ENCODE measurements around the gene MLLT10.

The MLLT10 gene

DNA sequence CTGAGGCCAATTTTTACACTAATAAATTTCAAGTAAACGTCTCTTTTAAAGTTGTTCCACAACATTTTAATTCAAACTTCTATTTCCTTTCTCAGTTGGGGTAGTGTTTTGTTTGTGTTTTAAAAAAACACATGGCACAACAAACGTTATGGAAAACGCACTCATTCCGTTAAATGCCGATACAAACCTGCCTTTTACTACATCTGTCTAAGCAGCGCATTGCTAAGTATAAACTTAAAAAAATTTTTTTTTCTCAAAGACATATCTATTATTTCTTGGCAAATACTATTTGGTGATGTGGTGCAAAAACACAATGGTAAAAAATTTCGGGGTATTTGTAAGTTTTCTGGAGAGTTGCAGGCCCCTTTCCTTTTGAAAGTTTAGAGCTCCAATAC is 9.9 kb upstream of the MLLT10 start:
- H3K79me2 ChIP-seq (ENCODE audit: control insufficient read depth, insufficient read depth, low read length), result no peaks in the 10 kb centered on the region
- H3K4me3 ChIP-seq (ENCODE audit: low read length), result no peak overlapping the region
- peak overlapping the region; percentile 91 for H3K56ac ChIP-seq (ENCODE audit: low read length)
- no peaks in the 10 kb centered on the region for H3K36me3 ChIP-seq (ENCODE audit: control insufficient read depth, insufficient read depth, low read length)
- peak overlapping the region; percentile 81 for H4K8ac ChIP-seq (ENCODE audit: low read depth, low read length)
- peak; percentile 29 for DNase-seq
- H4K5ac ChIP-seq (ENCODE audit: low read length), result no peak overlapping the region
- H3K79me1 ChIP-seq (ENCODE audit: low read length), result no peaks in the 10 kb centered on the region
- no CpG with 5 or more reads among the region's 7 CpGs for WGBS (ENCODE audit: extremely low coverage, insufficient coverage, low lambda C conversion rate)
- H2BK15ac ChIP-seq (replicated peaks; ENCODE audit: low read depth), result peak overlapping the region; percentile 47
- H3K23ac ChIP-seq (ENCODE audit: low read length), result no peak overlapping the region
- H2BK5ac ChIP-seq (ENCODE audit: low read length), result no peak overlapping the region
- peak overlapping the region; percentile 100 for H3K18ac ChIP-seq (ENCODE audit: low read length)
- peak overlapping the region; percentile 59 for H3K4ac ChIP-seq (ENCODE audit: low read depth, low read length)
- H3K27me3 ChIP-seq (ENCODE audit: insufficient read depth, low read length, poor library complexity), result no peaks in the 10 kb centered on the region
- H3K4me2 ChIP-seq (ENCODE audit: low read length), result no peak overlapping the region
- H3K27ac ChIP-seq (ENCODE audit: low read depth, low read length), result peak overlapping the region; percentile 99
- H3K9ac ChIP-seq (ENCODE audit: low read length), result peak overlapping the region; percentile 91
- H2BK120ac ChIP-seq (ENCODE audit: low read depth, low read length), result peak overlapping the region; percentile 93
- H3K4me1 ChIP-seq (ENCODE audit: control insufficient read depth, low read depth, low read length), result peaks cover 13% of the 10 kb centered on the region
- no peak overlapping the region for H2AK5ac ChIP-seq (ENCODE audit: low read length)

DNA sequence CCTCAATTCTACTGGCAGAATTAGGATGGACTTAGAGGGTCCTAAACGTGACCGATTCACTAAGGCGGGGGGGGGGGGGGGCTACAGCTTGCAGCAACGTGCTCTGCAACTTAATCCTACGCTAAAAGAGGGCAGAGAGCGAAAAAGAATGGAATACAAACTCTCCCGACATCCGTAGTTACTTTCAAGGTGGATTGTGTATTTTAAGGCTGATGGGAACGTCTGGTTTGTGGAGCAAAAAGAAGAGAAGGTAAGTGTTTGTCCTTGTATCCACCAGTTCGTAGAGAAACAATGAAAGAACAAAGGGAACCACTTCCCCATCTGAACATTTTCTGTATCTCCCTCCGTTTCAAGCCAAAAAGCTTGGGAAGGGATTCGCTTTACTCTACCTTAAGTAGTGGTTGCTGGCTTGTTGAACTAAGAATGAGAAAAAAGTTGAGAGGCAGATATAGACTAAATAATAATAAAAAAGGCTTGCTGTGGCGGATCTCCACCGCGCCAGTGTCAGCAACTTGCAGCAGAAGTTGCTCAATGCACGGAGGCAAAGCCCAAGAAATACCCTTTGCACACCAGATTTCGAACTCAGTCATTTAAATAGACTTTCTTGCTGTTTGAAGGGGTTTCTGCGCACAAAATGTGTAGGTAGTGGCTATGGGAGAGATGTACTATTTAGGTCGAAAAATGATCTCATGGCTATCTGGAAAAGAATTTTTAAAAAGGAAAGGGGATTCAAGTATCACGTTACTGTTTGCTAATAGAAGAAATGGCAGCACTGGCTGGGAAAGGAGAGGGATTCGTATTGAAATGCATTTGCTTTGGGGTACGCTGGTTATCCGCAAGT is 9.3 kb upstream of the MLLT10 start:
- no peaks in the 10 kb centered on the region for H3K79me2 ChIP-seq (ENCODE audit: control insufficient read depth, insufficient read depth, low read length)

DNA sequence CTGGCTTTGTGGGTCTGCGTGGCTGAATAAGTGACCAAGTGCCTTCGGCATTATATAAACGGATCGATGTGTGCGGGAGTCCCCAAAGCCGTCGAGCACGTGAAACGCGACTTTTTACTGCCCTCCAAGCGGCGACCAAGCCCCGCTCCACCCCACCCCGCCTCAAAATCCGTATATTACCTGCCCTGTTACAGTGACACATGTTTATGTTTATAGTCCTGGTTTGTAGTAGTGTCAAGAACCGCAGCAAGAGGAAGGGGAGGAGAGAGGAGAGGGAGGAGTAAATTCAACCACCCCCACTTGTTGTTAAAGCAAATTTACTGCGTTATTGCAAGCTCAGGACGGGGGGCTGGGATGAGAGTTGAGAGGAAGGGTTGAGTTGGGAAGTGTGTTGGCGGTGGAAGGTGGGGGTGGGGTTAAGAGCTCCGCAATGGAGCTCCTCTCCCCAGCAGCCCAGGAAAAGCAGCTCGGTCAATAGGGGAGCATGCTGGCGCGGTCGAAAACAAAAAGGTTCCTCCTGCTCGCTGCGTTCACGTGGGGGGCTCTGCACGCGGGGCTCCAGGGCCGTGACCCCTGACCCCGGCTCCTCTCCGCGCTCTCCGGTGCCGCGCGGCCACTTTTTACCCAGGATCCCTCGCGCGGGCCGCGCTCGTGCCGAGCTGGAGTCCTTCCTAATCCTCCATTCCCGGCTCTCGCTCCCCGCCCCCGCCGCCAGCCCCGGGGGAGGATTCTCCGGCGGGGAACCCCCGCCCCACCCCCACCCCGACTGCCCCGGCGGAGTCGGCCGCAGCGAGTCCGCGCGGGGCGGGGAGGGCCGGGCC is 8.5 kb upstream of the MLLT10 start, which contains the start of gene SKIDA1:
Gene SKIDA1, minus strand, starts transcription at position 316 of the 821 bp plus-strand sequence. CDS start 7,860 bp downstream, outside the sequence.
- Histone ChIP-seq H3K56ac (ENCODE audit: low read length) (peak within 1 kb of the TSS; percentile 91), H3K4me2 (ENCODE audit: low read length) (peak within 1 kb of the TSS; percentile 85), H3K4me3 (ENCODE audit: low read length) (peak within 1 kb of the TSS; percentile 61), H2BK120ac (ENCODE audit: low read depth, low read length) (peak within 1 kb of the TSS; percentile 93), H3K9ac (ENCODE audit: low read length) (peak within 1 kb of the TSS; percentile 91), H3K18ac (ENCODE audit: low read length) (peak within 1 kb of the TSS; percentile 100), H2AK5ac (ENCODE audit: low read length) (peak within 1 kb of the TSS; percentile 80), H3K79me2 (ENCODE audit: control insufficient read depth, insufficient read depth, low read length) (no peaks in the 10 kb centered on the region), H2BK15ac (replicated peaks; ENCODE audit: low read depth) (peak within 1 kb of the TSS; percentile 47), H3K36me3 (ENCODE audit: control insufficient read depth, insufficient read depth, low read length) (no peaks in the 10 kb centered on the region), H3K79me1 (ENCODE audit: low read length) (no peaks in the 10 kb centered on the region), H2BK5ac (ENCODE audit: low read length) (peak within 1 kb of the TSS; percentile 94), H3K4ac (ENCODE audit: low read depth, low read length) (peak within 1 kb of the TSS; percentile 99), H3K23ac (ENCODE audit: low read length) (no peak within 1 kb of the TSS), H3K27ac (ENCODE audit: low read depth, low read length) (peak within 1 kb of the TSS; percentile 99), H3K4me1 (ENCODE audit: control insufficient read depth, low read depth, low read length) (peaks cover 9% of the 10 kb centered on the region), H4K5ac (ENCODE audit: low read length) (peak within 1 kb of the TSS; percentile 78), H4K8ac (ENCODE audit: low read depth, low read length) (peak within 1 kb of the TSS; percentile 97), H3K27me3 (ENCODE audit: insufficient read depth, low read length, poor library complexity) (no peaks in the 10 kb centered on the region)
- peak; percentile 97 for DNase-seq
- no CpG with 5 or more reads among the region's 64 CpGs for WGBS (ENCODE audit: extremely low coverage, insufficient coverage, low lambda C conversion rate)

More for the DNA sequence above, 9.3 kb upstream of the MLLT10 start:
- peak overlapping the region; percentile 80 for H2AK5ac ChIP-seq (ENCODE audit: low read length)
- H3K18ac ChIP-seq (ENCODE audit: low read length), result peak overlapping the region; percentile 100
- peak overlapping the region; percentile 91 for H3K56ac ChIP-seq (ENCODE audit: low read length)
- H3K4me2 ChIP-seq (ENCODE audit: low read length), result peak overlapping the region; percentile 85
- peak overlapping the region; percentile 91 for H3K9ac ChIP-seq (ENCODE audit: low read length)
- H2BK15ac ChIP-seq (replicated peaks; ENCODE audit: low read depth), result peak overlapping the region; percentile 47
- DNase-seq, result peak; percentile 72
- H3K4ac ChIP-seq (ENCODE audit: low read depth, low read length), result peak overlapping the region; percentile 77
- H3K4me3 ChIP-seq (ENCODE audit: low read length), result peak overlapping the region; percentile 61
- H4K8ac ChIP-seq (ENCODE audit: low read depth, low read length), result peak overlapping the region; percentile 81
- H3K36me3 ChIP-seq (ENCODE audit: control insufficient read depth, insufficient read depth, low read length), result no peaks in the 10 kb centered on the region
- no peaks in the 10 kb centered on the region for H3K27me3 ChIP-seq (ENCODE audit: insufficient read depth, low read length, poor library complexity)
- H3K27ac ChIP-seq (ENCODE audit: low read depth, low read length), result peak overlapping the region; percentile 99
- WGBS (ENCODE audit: extremely low coverage, insufficient coverage, low lambda C conversion rate), result no CpG with 5 or more reads among the region's 23 CpGs
- peaks cover 11% of the 10 kb centered on the region for H3K4me1 ChIP-seq (ENCODE audit: control insufficient read depth, low read depth, low read length)
- H3K23ac ChIP-seq (ENCODE audit: low read length), result no peak overlapping the region
- peak overlapping the region; percentile 93 for H2BK120ac ChIP-seq (ENCODE audit: low read depth, low read length)
- no peaks in the 10 kb centered on the region for H3K79me1 ChIP-seq (ENCODE audit: low read length)
- H4K5ac ChIP-seq (ENCODE audit: low read length), result peak overlapping the region; percentile 78
- H2BK5ac ChIP-seq (ENCODE audit: low read length), result peak overlapping the region; percentile 64

DNA sequence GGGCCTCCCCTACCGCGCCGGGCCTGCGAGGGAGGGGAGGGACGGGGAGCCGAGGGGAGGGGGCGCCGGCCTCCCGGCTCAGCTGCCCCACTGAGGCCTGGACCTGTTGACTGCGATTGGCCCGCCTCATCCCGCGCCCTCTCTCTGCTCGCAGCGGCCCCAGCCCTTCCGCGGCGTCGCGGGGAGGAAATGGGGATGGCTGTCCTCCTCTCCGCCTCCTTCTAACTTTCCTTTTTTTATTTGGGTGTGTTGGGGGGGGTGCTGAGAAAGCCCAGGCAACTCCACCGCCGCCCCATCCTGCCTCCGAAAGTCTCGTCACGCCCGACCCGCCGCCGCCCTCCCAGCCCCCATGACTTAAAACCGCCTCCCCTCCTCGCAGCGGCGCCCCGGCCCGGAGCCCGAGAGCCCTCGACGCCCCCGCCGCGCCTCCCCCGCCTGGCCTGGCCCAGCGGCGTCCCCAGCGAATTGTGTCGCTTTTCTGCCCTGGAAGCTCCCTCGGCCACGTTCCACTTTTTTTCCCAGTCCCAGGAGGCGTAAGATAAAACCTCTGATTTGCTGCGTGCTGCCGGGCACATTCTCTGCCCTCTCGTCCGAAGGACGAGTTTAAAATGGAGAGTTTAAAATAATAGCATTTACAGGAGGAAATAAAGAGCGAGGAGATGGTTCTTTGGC is 7.7 kb upstream of the MLLT10 start:
- Histone ChIP-seq H3K4ac (ENCODE audit: low read depth, low read length) (peak overlapping the region; percentile 99), H3K27me3 (ENCODE audit: insufficient read depth, low read length, poor library complexity) (no peaks in the 10 kb centered on the region), H3K56ac (ENCODE audit: low read length) (peak overlapping the region; percentile 71), H3K4me2 (ENCODE audit: low read length) (peak overlapping the region; percentile 53), H3K27ac (ENCODE audit: low read depth, low read length) (peak overlapping the region; percentile 99), H3K23ac (ENCODE audit: low read length) (no peak overlapping the region), H4K5ac (ENCODE audit: low read length) (no peak overlapping the region), H2BK120ac (ENCODE audit: low read depth, low read length) (peak overlapping the region; percentile 93), H3K36me3 (ENCODE audit: control insufficient read depth, insufficient read depth, low read length) (no peaks in the 10 kb centered on the region), H2BK15ac (replicated peaks; ENCODE audit: low read depth) (no peak overlapping the region), H3K79me2 (ENCODE audit: control insufficient read depth, insufficient read depth, low read length) (no peaks in the 10 kb centered on the region), H2BK5ac (ENCODE audit: low read length) (peak overlapping the region; percentile 24), H3K18ac (ENCODE audit: low read length) (peak overlapping the region; percentile 100), H2AK5ac (ENCODE audit: low read length) (no peak overlapping the region), H4K8ac (ENCODE audit: low read depth, low read length) (peak overlapping the region; percentile 97), H3K4me1 (ENCODE audit: control insufficient read depth, low read depth, low read length) (peaks cover 5% of the 10 kb centered on the region), H3K4me3 (ENCODE audit: low read length) (peak overlapping the region; percentile 24), H3K79me1 (ENCODE audit: low read length) (no peaks in the 10 kb centered on the region), H3K9ac (ENCODE audit: low read length) (peak overlapping the region; percentile 87)
- WGBS (ENCODE audit: extremely low coverage, insufficient coverage, low lambda C conversion rate), result no CpG with 5 or more reads among the region's 56 CpGs
- DNase-seq, result peak; percentile 93

DNA sequence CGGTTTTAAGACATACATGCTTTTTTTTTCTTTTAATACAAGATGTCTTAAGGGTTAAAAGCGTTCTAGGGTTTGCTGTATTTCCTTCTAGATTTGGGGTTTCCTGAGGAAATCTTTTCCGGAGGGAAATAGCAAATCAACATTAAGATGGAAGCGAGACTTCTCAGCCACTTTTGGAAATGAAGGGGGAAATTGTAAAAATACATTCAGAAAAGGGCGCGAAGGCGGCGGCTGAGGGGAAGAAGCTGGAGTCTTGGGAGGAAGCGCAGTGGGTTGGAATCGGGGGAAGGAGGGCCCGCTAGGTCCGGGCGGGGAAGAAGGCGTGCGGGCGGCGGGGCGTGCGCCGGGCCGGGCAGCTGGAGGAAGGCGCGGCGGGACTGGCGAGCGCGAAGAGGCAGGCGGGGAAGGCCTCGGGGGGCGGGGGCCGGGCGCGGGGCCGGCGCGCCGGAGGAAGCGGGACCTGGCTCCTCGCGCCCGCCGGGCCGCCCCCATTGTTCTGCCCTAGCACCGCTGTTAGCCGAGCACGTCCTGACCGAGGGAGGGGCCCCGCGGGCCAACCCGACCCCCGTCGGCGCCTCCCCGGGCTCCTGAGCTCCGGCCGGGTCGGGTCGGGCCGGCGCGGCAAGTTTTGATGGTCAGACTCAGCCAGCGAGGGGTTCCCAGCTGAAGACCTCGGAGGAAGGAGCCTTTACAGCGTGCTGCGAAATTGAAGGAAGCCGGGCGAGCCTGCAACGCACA is 7.0 kb upstream of the MLLT10 start:
- Histone ChIP-seq H3K4me3 (ENCODE audit: low read length) (peak overlapping the region; percentile 27), H3K27me3 (ENCODE audit: insufficient read depth, low read length, poor library complexity) (no peaks in the 10 kb centered on the region), H3K36me3 (ENCODE audit: control insufficient read depth, insufficient read depth, low read length) (no peaks in the 10 kb centered on the region), H4K8ac (ENCODE audit: low read depth, low read length) (peak overlapping the region; percentile 97), H3K4me1 (ENCODE audit: control insufficient read depth, low read depth, low read length) (peaks cover 5% of the 10 kb centered on the region), H2AK5ac (ENCODE audit: low read length) (no peak overlapping the region), H2BK5ac (ENCODE audit: low read length) (peak overlapping the region; percentile 22), H3K56ac (ENCODE audit: low read length) (peak overlapping the region; percentile 71), H2BK120ac (ENCODE audit: low read depth, low read length) (peak overlapping the region; percentile 89), H3K9ac (ENCODE audit: low read length) (peak overlapping the region; percentile 87), H4K5ac (ENCODE audit: low read length) (no peak overlapping the region), H3K23ac (ENCODE audit: low read length) (no peak overlapping the region), H2BK15ac (replicated peaks; ENCODE audit: low read depth) (no peak overlapping the region), H3K79me1 (ENCODE audit: low read length) (no peaks in the 10 kb centered on the region), H3K4me2 (ENCODE audit: low read length) (peak overlapping the region; percentile 53), H3K4ac (ENCODE audit: low read depth, low read length) (peak overlapping the region; percentile 99), H3K27ac (ENCODE audit: low read depth, low read length) (peak overlapping the region; percentile 99), H3K18ac (ENCODE audit: low read length) (peak overlapping the region; percentile 100), H3K79me2 (ENCODE audit: control insufficient read depth, insufficient read depth, low read length) (no peaks in the 10 kb centered on the region)
- peak; percentile 84 for DNase-seq
- WGBS (ENCODE audit: extremely low coverage, insufficient coverage, low lambda C conversion rate), result no CpG with 5 or more reads among the region's 68 CpGs
